ENCODE measurements around the gene HIBADH. TPM values are rescaled to one million over a fixed set of nuclear protein-coding genes. Genes with fewer than 3 reads are reported as not detected.

Gene HIBADH
- total RNA-seq, 2 experiments from 2014 or later: 12.8 TPM

- Mint-ChIP-seq H3K27me3 (no peaks in the 10 kb centered on the region), H3K9me3 (no peaks in the 10 kb centered on the region)
- POLR2A ChIA-PET: no interaction called here
These were observed 130.4 kb downstream of the HIBADH start for GRCh38 chr7:27532314-27532713.

DNA sequence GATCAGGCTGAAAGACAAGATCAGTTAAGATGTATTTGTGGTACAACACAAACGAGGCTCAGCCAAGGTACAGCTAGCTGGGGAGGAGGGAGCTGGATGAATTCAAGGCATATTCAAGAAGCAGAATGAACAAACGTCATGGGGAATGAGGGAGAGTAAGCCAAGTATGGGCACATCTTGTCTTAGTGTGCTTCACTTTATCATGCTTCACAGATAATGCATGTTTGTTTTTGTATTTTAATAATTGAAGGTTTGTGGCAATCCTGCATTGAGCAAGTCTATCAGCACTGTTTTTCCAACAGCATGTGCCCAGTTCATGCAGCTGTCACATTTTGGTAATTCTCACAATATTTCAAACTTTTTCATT is 135.4 kb downstream of the HIBADH start:
- Mint-ChIP-seq H3K4me1 (no peaks in the 10 kb centered on the region), H3K4me3 (no peak overlapping the region), H3K27me3 (no peaks in the 10 kb centered on the region), H3K9me3 (no peaks in the 10 kb centered on the region), H3K27ac (no peak overlapping the region), H3K36me3 (ENCODE audit: low read depth) (peaks cover 5% of the 10 kb centered on the region)
- DNase-seq: no peak
- ChIA-PET CTCF (no interaction called here), POLR2A (no interaction called here)

More at GRCh38 chr7:27532314-27532713, 130.4 kb downstream of the HIBADH start:
- Mint-ChIP-seq H3K36me3 (ENCODE audit: low read depth) (peaks cover 1% of the 10 kb centered on the region), H3K27ac (no peak overlapping the region), H3K4me1 (no peaks in the 10 kb centered on the region), H3K4me3 (no peak overlapping the region)
- DNase-seq: no peak
- CTCF ChIA-PET: no interaction called here

- Mint-ChIP-seq H3K4me1 (no peaks in the 10 kb centered on the region), H3K27me3 (no peaks in the 10 kb centered on the region), H3K36me3 (ENCODE audit: low read depth) (peaks cover 5% of the 10 kb centered on the region), H3K9me3 (no peaks in the 10 kb centered on the region), H3K27ac (no peak overlapping the region), H3K4me3 (no peak overlapping the region)
- ChIA-PET POLR2A (no interaction called here), CTCF (no interaction called here)
- DNase-seq: no peak
These were observed 135.9 kb downstream of the HIBADH start for GRCh38 chr7:27526611-27527347.

- H3K9me3 Mint-ChIP-seq: no peaks in the 10 kb centered on the region
- H3K27me3 Mint-ChIP-seq: no peaks in the 10 kb centered on the region
- no peak overlapping the region for H3K27ac Mint-ChIP-seq
- ChIA-PET POLR2A (no interaction called here), CTCF (no interaction called here)
- DNase-seq: no peak
- H3K4me3 Mint-ChIP-seq: no peak overlapping the region
- no peaks in the 10 kb centered on the region for H3K4me1 Mint-ChIP-seq
- H3K36me3 Mint-ChIP-seq (ENCODE audit: low read depth): peaks cover 5% of the 10 kb centered on the region
These were observed 136.6 kb downstream of the HIBADH start for GRCh38 chr7:27526131-27526530.

GRCh38 chr7:27523321-27523720 is 139.4 kb downstream of the HIBADH start:
- no peak for DNase-seq
- H3K36me3 Mint-ChIP-seq (ENCODE audit: low read depth): peaks cover 3% of the 10 kb centered on the region
- H3K9me3 Mint-ChIP-seq: no peaks in the 10 kb centered on the region
- no peak overlapping the region for H3K27ac Mint-ChIP-seq
- ChIA-PET POLR2A (no interaction called here), CTCF (no interaction called here)
- no peaks in the 10 kb centered on the region for H3K27me3 Mint-ChIP-seq
- no peaks in the 10 kb centered on the region for H3K4me1 Mint-ChIP-seq
- H3K4me3 Mint-ChIP-seq: no peak overlapping the region

- no peaks in the 10 kb centered on the region for H3K27me3 Mint-ChIP-seq
- no peak overlapping the region for H3K4me3 Mint-ChIP-seq
- peaks cover 3% of the 10 kb centered on the region for H3K36me3 Mint-ChIP-seq (ENCODE audit: low read depth)
- ChIA-PET POLR2A (no interaction called here), CTCF (no interaction called here)
- DNase-seq: no peak
- H3K27ac Mint-ChIP-seq: no peak overlapping the region
- no peaks in the 10 kb centered on the region for H3K4me1 Mint-ChIP-seq
- H3K9me3 Mint-ChIP-seq: no peaks in the 10 kb centered on the region
These were observed 140.1 kb downstream of the HIBADH start for GRCh38 chr7:27522566-27522965.

DNA sequence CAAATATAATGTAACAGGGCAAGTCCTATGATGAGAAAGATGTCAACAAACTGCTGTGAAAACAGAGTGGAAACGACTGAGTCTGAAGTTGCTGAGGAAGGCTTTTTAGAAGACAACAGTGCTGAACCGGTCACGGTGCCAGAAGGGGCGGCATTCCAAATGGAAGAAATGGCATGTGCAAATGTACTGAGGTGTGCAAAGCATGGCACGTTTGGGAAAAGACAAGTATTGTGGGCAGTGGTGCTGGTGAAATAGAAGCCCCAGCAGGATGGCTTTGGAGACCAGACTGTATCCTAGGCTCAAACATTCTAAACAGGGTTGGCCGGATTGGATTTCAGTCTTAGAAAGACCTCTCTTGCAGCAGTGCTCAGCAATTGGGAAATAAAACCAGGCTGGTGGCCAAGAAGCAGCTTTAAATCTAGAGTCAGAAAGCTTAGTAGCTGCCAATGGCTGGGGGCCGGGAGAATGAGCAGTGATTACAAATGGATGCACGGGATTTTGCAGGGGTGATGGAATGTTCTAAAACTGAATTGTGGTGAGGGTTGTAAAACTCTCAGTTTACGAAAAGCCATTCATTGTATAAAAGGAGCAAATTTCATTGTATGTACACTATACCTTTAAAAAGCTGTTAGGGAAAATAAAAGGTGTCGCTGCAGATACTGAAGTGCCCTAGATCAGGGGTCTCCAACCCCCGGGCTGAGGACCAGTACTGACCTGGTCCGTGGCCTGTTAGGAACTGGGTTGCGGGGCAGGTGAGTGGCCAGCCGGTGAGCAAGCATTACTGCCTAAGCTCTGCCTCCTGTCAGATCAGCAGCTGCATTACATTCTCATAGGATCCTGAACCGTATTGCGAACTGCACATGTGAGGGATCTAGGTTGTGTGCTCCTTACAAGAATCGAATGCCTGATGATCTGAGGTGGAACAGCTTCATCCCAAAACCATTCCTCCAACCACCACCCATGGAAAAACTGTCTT is 141.6 kb downstream of the HIBADH start:
- CTCF ChIA-PET: no interaction called here
- H3K4me3 Mint-ChIP-seq: no peak overlapping the region
- H3K27me3 Mint-ChIP-seq: no peaks in the 10 kb centered on the region
- DNase-seq: no peak
- peaks cover 3% of the 10 kb centered on the region for H3K36me3 Mint-ChIP-seq (ENCODE audit: low read depth)
- POLR2A ChIA-PET: no interaction called here
- H3K9me3 Mint-ChIP-seq: no peaks in the 10 kb centered on the region
- no peak overlapping the region for H3K27ac Mint-ChIP-seq
- H3K4me1 Mint-ChIP-seq: no peaks in the 10 kb centered on the region

- Mint-ChIP-seq H3K27me3 (no peaks in the 10 kb centered on the region), H3K36me3 (ENCODE audit: low read depth) (no peaks in the 10 kb centered on the region), H3K27ac (no peak overlapping the region), H3K9me3 (no peaks in the 10 kb centered on the region), H3K4me3 (no peak overlapping the region), H3K4me1 (no peaks in the 10 kb centered on the region)
- ChIA-PET POLR2A (interaction anchor here (0.6 kb wide), 1 partner anchor 1809 kb away, joined by 3 read pairs; no protein-coding TSS in a partner anchor), CTCF (no interaction called here)
- no peak for DNase-seq
These were observed 142.8 kb downstream of the HIBADH start for GRCh38 chr7:27519793-27520469.

GRCh38 chr7:27518561-27519350 is 143.9 kb downstream of the HIBADH start:
- Mint-ChIP-seq H3K4me1 (no peaks in the 10 kb centered on the region), H3K4me3 (no peak overlapping the region), H3K27me3 (no peaks in the 10 kb centered on the region), H3K27ac (no peak overlapping the region), H3K9me3 (no peaks in the 10 kb centered on the region), H3K36me3 (ENCODE audit: low read depth) (no peaks in the 10 kb centered on the region)
- ChIA-PET POLR2A (no interaction called here), CTCF (no interaction called here)
- no peak for DNase-seq

DNA sequence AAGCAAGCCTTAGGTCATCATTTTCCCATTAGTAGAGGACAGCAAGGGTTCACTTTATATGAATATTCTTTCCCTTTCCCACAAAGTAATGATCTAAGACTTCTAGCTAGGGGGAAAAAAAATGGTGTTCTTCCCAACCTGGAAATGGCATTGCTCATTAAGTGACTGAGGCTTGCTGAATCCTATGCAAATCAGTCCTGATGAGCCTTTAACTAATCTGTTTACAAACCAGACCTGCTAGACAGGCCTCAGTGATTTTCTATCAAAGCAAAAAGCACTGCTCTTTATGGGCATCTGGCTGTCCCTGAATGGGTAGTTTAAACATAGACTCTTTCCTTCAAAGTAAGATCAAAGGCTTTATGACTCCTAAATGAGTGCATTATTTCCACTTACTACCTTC is 146.3 kb downstream of the HIBADH start:
- H3K4me1 Mint-ChIP-seq: no peaks in the 10 kb centered on the region
- no peak for DNase-seq
- POLR2A ChIA-PET: no interaction called here
- CTCF ChIA-PET: no interaction called here
- H3K4me3 Mint-ChIP-seq: no peak overlapping the region
- H3K9me3 Mint-ChIP-seq: no peaks in the 10 kb centered on the region
- no peak overlapping the region for H3K27ac Mint-ChIP-seq
- H3K27me3 Mint-ChIP-seq: no peaks in the 10 kb centered on the region
- no peaks in the 10 kb centered on the region for H3K36me3 Mint-ChIP-seq (ENCODE audit: low read depth)

- ChIA-PET POLR2A (no interaction called here), CTCF (no interaction called here)
- Mint-ChIP-seq H3K27ac (no peak overlapping the region), H3K4me3 (no peak overlapping the region), H3K36me3 (ENCODE audit: low read depth) (no peaks in the 10 kb centered on the region), H3K4me1 (no peaks in the 10 kb centered on the region), H3K27me3 (no peaks in the 10 kb centered on the region), H3K9me3 (no peaks in the 10 kb centered on the region)
- DNase-seq: no peak
These were observed 146.8 kb downstream of the HIBADH start for GRCh38 chr7:27515933-27516332.

DNA sequence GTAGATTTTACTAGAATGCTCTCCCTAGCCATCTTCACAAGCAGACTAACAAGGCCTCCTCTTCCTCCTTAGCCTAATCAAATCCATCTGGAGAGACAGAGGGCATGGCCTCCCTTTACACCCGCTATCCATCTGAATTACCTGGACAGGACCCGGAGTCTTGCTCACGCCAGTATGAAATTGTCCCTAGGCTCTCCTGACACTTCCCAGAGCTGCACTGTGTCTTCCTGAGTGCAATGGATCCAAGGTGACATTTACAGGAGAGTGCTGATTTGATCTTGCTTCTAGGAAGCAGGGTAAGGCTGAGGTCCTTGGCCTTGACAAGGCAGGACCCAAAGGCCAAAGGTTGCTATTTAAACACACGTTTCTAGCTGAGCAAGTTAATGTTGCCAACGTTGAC is 147.8 kb downstream of the HIBADH start:
- Mint-ChIP-seq H3K4me3 (no peak overlapping the region), H3K27ac (no peak overlapping the region), H3K36me3 (ENCODE audit: low read depth) (no peaks in the 10 kb centered on the region), H3K27me3 (no peaks in the 10 kb centered on the region), H3K4me1 (no peaks in the 10 kb centered on the region), H3K9me3 (no peaks in the 10 kb centered on the region)
- POLR2A ChIA-PET: no interaction called here
- no peak for DNase-seq
- CTCF ChIA-PET: interaction anchor here (0.6 kb wide), 1 partner anchor 487 kb away, joined by 3 read pairs; no protein-coding TSS in a partner anchor

All from activated CD4-positive, alpha-beta T cell treated with anti-CD3 and anti-CD28 coated beads, Interleukin-2, amount 10 ng/mL, durations not matched to agents 7 days and 5 days (primary cell).